Duodenal mucosa (tissue), 2 donors: ENCODE measurements around the gene DNAH7.

Experiments
- H3K27ac ChIP-seq: one replicate; pipeline ENCODE4 v1.7.0; 2013; ENCODE audit warnings: low read depth, low read length
- H3K27me3 ChIP-seq, 2 donors: one replicate each; pipeline ENCODE4 v1.7.0; 2013; ENCODE audit warnings: low read length in 2 of 2, control low read depth in 1 of 2; ENCODE audit not compliant: insufficient read depth in 2 of 2, control insufficient read depth in 1 of 2
- H3K36me3 ChIP-seq, 2 donors: one replicate each; pipeline ENCODE4 v1.7.0; 2013; ENCODE audit warnings: low read length in 2 of 2, control low read depth in 1 of 2; ENCODE audit not compliant: insufficient read depth in 2 of 2, control insufficient read depth in 1 of 2
- H3K4me1 ChIP-seq, 2 donors: one replicate each; pipeline ENCODE4 v1.7.0; 2013; ENCODE audit warnings: low read length in 2 of 2, control low read depth in 1 of 2; ENCODE audit not compliant: insufficient read depth in 2 of 2, control insufficient read depth in 1 of 2
- H3K4me3 ChIP-seq, 2 donors: one replicate each; pipeline ENCODE4 v1.7.0; 2013; ENCODE audit warnings: low read length in 2 of 2, low read depth in 1 of 2
- H3K9ac ChIP-seq, 2 donors: one replicate each; pipeline ENCODE4 v1.7.0; 2013; ENCODE audit warnings: low read length in 2 of 2, low read depth in 1 of 2
- H3K9me3 ChIP-seq, 2 donors: one replicate each; pipeline ENCODE4 v1.7.0; 2013; ENCODE audit warnings: low read length in 2 of 2, control low read depth in 1 of 2; ENCODE audit not compliant: control insufficient read depth in 1 of 2

Gene DNAH7

GRCh38 chr2:195848119-195848899 lies 220.3 kb downstream of the DNAH7 start:
- Histone ChIP-seq H3K27me3 (no peaks in the 10 kb centered on the region), H3K9me3 (no peaks in the 10 kb centered on the region), H3K4me1 (no peaks in the 10 kb centered on the region), H3K36me3 (no peaks in the 10 kb centered on the region), H3K27ac (no peak overlapping the region), H3K9ac (no peak overlapping the region), H3K4me3 (no peak overlapping the region)

DNA sequence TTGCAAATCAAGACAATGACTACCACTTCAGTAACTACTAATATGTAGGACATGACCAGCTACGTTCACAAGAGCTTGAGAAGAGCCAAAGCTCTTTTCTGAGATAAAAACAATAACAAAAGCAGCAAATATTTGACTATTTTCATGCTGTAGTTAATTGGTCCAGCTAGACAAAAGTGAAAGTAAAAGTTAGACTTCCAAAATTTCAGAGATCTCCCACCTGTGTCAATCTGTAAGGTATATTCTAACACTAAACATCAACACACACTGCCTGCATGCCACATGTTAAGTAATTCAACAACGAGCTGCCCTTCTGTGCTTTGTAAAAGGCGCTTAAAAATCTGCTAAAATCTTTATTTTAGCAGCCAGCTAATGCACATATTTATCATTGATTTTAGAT lies 225.7 kb downstream of the DNAH7 start:
- Histone ChIP-seq H3K9me3 (no peaks in the 10 kb centered on the region), H3K4me1 (no peaks in the 10 kb centered on the region), H3K27me3 (no peaks in the 10 kb centered on the region), H3K27ac (no peak overlapping the region), H3K9ac (no peak overlapping the region), H3K36me3 (no peaks in the 10 kb centered on the region), H3K4me3 (no peak overlapping the region)

GRCh38 chr2:195838002-195838401 lies 230.6 kb downstream of the DNAH7 start:
- H3K27ac ChIP-seq: no peak overlapping the region
- no peaks in the 10 kb centered on the region for H3K9me3 ChIP-seq
- H3K9ac ChIP-seq: no peak overlapping the region
- H3K4me3 ChIP-seq: no peak overlapping the region
- no peaks in the 10 kb centered on the region for H3K36me3 ChIP-seq
- no peaks in the 10 kb centered on the region for H3K27me3 ChIP-seq
- H3K4me1 ChIP-seq: no peaks in the 10 kb centered on the region

DNA sequence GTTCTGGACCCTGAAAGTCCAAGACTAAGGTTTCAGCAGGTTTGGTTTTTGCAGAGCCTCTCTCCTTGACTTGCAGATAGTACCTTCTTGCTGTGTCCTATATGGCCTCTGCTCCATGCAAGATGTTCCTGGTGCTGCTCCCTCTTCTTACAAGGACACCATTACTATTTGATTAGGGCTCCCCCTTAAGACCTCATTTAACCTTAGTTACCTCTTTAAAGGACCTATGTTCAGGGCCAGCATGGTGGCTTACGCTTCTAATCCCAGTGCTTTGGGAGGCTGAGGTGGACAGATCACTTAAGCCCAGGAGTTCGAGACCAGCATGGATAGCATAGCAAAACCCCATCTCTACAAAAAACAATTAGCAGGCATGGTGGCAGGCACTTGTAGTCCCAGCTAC lies 232.6 kb downstream of the DNAH7 start:
- no peak overlapping the region for H3K4me3 ChIP-seq
- H3K27me3 ChIP-seq: no peaks in the 10 kb centered on the region
- H3K4me1 ChIP-seq: no peaks in the 10 kb centered on the region
- no peaks in the 10 kb centered on the region for H3K36me3 ChIP-seq
- no peak overlapping the region for H3K9ac ChIP-seq
- no peaks in the 10 kb centered on the region for H3K9me3 ChIP-seq
- no peak overlapping the region for H3K27ac ChIP-seq

DNA sequence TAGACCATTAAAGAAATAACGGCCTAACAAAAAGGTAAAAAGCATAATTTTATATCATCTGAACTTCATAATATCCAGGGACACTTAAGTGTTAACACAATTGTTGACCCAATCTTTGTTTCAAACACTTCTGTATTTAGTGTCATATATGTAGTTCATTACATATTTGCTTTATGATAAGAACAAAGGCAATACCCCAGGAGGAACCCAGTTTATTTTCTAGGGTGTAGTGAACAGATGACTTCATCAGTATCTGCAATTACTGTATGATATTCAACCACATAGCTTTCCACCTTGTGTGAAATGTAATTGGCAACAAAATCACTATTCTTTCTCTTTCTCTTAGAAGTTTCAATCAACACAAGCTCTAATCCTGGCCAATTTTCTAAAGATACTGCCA lies 233.8 kb downstream of the DNAH7 start:
- Histone ChIP-seq H3K9me3 (no peaks in the 10 kb centered on the region), H3K9ac (no peak overlapping the region), H3K27ac (no peak overlapping the region), H3K27me3 (no peaks in the 10 kb centered on the region), H3K4me3 (no peak overlapping the region), H3K4me1 (no peaks in the 10 kb centered on the region), H3K36me3 (no peaks in the 10 kb centered on the region)

DNA sequence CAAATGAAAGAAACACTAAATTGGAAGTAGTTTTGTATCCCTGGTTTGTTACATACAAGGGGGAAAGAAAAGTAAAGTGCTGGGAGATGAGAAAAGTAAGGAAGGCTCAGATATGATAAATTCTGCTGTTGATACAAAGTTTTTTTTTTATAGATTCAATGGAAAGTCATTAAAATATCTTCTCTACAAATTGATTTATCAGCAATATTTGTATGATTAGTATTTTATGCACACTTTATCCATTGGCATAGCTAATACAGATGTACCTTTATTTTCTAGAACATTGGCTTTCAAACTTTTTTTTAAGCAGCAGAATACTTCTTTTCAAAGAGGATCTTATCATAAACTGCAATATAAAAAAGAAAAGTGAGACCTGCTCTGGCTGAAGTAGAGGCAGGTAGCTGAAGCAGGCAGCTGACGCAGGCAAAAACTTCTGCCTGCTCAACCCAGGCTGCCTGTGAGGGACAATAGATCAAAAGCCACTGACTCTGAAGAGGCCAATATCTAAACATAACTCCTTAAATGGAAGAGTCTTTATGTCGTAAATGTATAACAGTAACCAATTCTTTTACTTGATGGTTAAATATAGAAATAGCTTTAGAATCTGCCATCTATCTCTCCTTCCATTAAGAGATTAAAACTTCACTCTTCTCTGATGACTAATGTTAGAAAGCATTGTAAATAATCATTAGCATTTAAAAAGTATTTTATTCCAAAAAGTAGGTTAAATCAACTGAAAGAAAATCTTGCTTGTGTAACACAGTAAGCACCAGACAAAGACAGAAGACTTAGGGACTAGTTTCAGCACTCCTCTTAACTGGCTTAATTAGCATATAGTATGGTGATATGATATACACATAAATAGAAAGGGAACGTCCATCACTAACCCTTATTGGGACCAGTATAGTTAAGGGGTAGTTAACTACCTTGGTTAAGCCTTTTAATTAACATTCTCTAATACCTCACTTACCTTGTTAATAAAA lies 237.4 kb downstream of the DNAH7 start:
- no peaks in the 10 kb centered on the region for H3K9me3 ChIP-seq
- no peaks in the 10 kb centered on the region for H3K27me3 ChIP-seq
- H3K4me1 ChIP-seq: no peaks in the 10 kb centered on the region
- no peak overlapping the region for H3K27ac ChIP-seq
- no peak overlapping the region for H3K9ac ChIP-seq
- no peak overlapping the region for H3K4me3 ChIP-seq
- H3K36me3 ChIP-seq: no peaks in the 10 kb centered on the region

DNA sequence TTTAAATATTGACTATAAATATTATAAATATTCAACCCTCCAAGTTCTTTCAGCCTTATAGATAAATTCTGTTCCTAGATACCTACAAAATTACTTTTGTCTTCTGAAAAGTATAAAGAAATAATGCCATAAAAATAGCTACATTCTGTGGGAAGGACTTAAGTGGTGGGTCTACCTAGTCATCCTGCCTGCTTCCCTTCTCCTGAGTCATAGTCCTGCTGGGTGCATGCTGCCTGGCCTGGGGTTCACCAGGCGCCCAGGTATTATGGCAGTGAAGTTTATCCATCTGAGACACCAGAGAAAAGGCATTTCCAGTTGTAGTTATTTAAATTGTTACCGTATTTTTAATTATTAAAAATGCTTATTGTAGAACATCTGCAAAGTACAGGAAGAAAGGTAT lies 244.2 kb downstream of the DNAH7 start:
- Histone ChIP-seq H3K27me3 (no peaks in the 10 kb centered on the region), H3K9ac (no peak overlapping the region), H3K4me1 (no peaks in the 10 kb centered on the region), H3K4me3 (no peak overlapping the region), H3K27ac (no peak overlapping the region), H3K36me3 (no peaks in the 10 kb centered on the region), H3K9me3 (no peaks in the 10 kb centered on the region)

DNA sequence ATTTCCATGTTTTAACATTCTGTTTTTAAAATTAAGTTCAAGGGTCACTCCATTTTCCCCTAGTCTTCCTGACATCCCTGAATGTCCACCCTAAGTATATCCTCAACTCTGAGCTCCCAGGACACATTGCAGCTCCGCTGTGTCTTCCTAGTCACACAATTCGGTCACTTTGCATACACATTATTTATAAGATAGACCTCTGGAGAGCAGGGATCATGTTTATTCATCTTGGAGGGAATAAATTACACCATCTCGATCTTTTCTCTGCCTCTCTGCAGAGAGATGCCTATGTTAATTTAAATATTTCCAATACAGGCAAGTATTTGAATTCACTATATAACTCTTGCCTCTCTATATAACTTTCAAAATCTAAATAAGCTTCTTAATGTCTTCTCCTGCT lies 245.4 kb downstream of the DNAH7 start:
- no peaks in the 10 kb centered on the region for H3K4me1 ChIP-seq
- no peaks in the 10 kb centered on the region for H3K9me3 ChIP-seq
- no peak overlapping the region for H3K9ac ChIP-seq
- H3K27ac ChIP-seq: no peak overlapping the region
- no peaks in the 10 kb centered on the region for H3K36me3 ChIP-seq
- no peaks in the 10 kb centered on the region for H3K27me3 ChIP-seq
- H3K4me3 ChIP-seq: no peak overlapping the region

DNA sequence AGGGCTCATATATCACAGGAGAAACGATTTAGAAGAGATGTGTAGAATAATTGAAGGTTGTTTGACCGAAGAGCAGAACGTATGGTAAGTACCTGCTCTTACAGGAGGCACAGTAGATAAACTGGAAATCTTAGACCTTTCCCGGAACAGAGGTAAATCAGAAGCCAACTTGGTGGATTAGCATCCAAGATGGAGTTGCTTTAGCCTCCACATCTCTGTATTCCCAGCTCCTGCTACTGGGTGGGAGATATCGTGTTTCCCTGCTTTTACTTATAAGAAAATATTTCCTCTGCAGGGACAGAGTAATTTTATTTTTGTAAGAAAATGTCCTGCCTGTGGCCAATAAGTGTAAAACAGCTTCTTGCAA lies 247.1 kb downstream of the DNAH7 start:
- H3K27me3 ChIP-seq: no peaks in the 10 kb centered on the region
- no peaks in the 10 kb centered on the region for H3K9me3 ChIP-seq
- H3K27ac ChIP-seq: no peak overlapping the region
- no peaks in the 10 kb centered on the region for H3K4me1 ChIP-seq
- H3K9ac ChIP-seq: no peak overlapping the region
- H3K4me3 ChIP-seq: no peak overlapping the region
- H3K36me3 ChIP-seq: no peaks in the 10 kb centered on the region

DNA sequence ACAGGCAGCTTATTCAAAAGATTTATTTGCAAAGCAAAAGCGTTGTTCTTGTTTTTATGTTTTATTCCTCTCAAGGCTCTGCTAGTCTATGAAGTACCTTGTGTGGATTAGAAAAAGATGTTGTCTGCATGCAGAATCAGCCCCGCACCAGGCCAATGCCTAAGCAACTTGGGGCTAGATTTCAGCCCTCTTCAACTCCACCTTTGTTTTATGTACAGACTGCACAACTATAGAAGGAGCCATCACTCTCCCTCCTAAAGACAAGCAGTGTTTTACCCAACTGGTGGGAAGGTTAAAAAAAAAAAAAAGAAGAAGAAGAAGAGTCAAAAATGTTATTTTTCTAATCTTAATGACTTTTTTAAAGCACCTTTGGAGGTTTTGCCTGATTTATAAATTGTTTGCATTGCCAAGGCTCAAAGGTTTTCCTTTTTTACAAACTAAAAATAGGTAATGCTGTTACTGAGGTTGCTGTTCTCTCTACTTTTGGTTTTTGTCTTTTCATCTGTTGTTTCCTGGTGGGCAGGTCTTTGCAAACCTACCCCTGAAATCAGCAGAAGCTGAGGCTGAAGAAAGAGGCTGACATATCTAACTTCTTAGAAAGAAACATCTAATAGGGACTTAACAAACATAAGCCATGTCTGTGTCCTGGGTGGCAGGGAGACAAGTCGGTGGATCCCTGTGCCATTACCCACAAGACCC lies 247.6 kb downstream of the DNAH7 start:
- no peak overlapping the region for H3K27ac ChIP-seq
- no peaks in the 10 kb centered on the region for H3K27me3 ChIP-seq
- H3K9me3 ChIP-seq: no peaks in the 10 kb centered on the region
- no peak overlapping the region for H3K9ac ChIP-seq
- no peaks in the 10 kb centered on the region for H3K4me1 ChIP-seq
- H3K36me3 ChIP-seq: no peaks in the 10 kb centered on the region
- H3K4me3 ChIP-seq: no peak overlapping the region
